ENCODE data around the gene TMEM40.

The TMEM40 gene

DNA sequence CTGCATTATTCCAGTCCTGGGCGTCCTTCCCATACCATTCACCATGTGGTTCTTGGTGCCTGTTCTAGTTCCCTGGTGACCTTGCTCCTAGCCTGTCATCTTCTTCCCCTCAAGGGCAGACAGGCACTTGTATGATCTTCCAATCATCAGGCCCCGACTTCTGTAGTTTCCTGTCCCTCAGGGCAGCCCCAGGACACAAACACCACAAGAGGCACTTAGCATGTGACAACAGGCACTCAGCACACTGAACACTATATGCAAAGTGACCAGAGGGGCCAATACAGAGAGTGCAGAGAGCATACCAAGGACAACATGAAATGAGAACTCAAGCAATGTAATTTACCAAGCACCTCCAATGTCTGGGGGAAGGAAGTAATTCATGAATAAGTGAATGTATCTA, 17.9 kb downstream of the TMEM40 start:
- no peak overlapping the region for H3K4me3 ChIP-seq (replicated peaks; ENCODE audit: low read depth, low read length)
- TF ChIP-seq, protein P1, sequence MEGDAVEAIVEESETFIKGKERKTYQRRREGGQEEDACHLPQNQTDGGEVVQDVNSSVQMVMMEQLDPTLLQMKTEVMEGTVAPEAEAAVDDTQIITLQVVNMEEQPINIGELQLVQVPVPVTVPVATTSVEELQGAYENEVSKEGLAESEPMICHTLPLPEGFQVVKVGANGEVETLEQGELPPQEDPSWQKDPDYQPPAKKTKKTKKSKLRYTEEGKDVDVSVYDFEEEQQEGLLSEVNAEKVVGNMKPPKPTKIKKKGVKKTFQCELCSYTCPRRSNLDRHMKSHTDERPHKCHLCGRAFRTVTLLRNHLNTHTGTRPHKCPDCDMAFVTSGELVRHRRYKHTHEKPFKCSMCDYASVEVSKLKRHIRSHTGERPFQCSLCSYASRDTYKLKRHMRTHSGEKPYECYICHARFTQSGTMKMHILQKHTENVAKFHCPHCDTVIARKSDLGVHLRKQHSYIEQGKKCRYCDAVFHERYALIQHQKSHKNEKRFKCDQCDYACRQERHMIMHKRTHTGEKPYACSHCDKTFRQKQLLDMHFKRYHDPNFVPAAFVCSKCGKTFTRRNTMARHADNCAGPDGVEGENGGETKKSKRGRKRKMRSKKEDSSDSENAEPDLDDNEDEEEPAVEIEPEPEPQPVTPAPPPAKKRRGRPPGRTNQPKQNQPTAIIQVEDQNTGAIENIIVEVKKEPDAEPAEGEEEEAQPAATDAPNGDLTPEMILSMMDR (IDR thresholded peaks at IDR 0.05; ENCODE audit: low read length, missing control alignments): no peak
- DNase-seq (ENCODE audit: low read depth): no peak

DNA sequence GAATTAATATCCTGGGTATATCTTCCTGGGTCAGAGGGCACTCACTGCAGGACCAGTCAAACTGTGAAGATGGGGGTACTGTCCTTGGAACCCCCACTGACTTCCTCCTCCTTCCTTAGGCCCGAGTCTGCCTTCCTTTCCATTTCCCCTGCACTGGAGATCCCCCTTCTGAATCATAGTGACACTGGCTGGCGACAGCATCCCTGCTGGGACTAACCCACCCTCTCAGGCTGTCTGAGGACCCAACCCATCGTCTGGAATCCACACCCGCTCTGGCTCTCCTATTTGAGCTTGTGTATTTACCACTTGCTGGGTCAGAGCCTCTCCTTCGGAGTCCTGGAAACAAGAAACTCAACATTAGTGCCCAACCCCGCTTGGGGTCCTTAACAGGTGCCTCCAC, 21.2 kb downstream of the TMEM40 start:
- TF ChIP-seq, protein P1 (IDR thresholded peaks at IDR 0.05; ENCODE audit: low read length, missing control alignments): no peak
- DNase-seq (ENCODE audit: low read depth): no peak
- no peak overlapping the region for H3K4me3 ChIP-seq (replicated peaks; ENCODE audit: low read depth, low read length)

DNA sequence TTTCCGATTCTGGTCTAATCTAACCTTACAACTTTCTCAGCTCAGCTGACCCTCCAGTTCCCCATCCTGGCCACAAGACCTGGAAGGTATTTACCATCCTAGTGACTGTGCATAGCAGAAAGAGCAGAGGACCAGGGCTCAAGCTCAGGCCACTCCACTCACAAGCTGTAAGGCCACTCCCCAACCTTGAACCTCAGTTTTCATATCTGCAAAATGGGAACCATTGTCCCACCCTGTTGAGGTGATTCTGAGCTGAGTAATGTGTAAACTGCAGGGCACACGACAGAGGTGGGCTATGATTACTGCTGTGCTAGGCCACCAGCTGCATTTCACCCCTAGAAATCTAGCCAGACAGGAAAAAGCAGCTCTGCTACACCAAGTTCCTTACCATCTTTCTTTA, 21.7 kb downstream of the TMEM40 start:
- DNase-seq (ENCODE audit: low read depth): no peak
- TF ChIP-seq, protein P1 (IDR thresholded peaks at IDR 0.05; ENCODE audit: low read length, missing control alignments): no peak
- no peak overlapping the region for H3K4me3 ChIP-seq (replicated peaks; ENCODE audit: low read depth, low read length)

DNA sequence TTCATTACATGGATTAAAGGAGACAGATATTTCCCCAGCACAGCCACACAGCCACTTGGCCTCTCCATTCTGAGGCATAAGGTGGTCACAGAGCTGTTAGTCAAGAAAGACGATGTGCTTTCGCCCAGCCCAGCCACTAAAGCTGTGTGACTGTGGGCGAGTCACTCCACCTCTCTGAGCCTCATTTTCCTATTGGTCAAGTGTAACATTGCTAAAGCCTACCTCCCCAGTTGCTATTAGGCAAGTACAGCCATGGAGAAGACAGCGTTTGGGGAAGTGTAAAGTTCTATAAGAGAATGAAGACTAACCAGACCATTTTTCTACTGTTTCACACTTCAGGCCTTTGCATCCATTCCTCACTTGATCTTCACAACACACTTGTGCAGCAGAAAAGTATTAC, 24.1 kb downstream of the TMEM40 start:
- no peak for DNase-seq (ENCODE audit: low read depth)
- TF ChIP-seq, protein P1 (IDR thresholded peaks at IDR 0.05; ENCODE audit: low read length, missing control alignments): no peak
- no peak overlapping the region for H3K4me3 ChIP-seq (replicated peaks; ENCODE audit: low read depth, low read length)

DNA sequence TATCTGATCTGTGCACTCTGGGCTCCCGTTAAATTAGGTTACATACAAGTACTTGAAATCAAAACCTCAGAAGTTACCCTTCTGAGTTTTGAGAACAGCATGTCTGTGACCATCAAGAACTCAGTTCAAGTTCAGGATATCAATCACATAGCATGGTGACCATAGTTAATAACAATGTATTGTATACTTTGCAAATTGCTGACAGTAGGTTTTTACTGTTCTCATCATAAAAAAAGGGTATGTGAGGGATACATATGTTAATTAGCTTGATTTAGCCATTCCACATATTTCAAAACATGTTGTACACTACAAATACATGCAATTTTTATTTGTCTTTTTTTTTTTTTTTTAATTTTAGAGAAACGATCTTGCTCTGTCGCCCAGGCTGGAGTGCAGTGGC, 25.5 kb downstream of the TMEM40 start:
- H3K4me3 ChIP-seq (replicated peaks; ENCODE audit: low read depth, low read length): no peak overlapping the region
- DNase-seq (ENCODE audit: low read depth): no peak
- TF ChIP-seq, protein P1 (IDR thresholded peaks at IDR 0.05; ENCODE audit: low read length, missing control alignments): no peak

DNA sequence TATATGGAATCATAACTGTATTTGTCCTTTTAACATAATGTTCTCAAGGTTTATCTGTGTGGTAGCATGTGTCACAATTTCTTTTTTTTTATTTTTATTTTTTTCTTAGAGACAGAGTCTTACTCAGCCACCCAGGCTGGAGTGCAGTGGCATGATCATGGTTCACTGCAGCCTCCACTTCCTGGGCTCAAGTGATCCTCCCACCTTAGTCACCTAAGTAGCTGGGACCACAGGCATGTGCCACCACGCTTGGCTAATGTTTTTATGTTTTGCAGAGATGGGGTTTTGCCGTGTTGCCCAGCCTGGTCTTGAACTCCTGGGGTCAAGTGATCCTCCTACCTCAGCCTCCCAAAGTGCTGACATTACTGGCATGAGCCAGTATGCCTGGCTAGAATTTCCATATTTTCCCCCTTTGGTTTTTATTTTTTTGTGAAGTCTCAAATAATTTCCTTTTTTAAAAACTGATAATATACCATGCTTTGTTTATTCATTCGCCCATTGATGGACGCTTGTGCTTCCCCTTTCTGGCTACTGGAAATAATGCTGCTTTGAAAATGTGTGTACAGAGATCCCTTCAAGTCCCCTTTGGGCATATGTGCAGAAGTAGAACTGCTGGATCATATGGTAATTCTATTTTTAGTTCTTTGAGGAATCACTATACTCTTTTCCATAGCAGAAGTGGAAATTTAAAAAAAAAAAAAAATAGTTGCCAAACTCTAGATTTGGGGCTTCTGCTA, 28.4 kb downstream of the TMEM40 start:
- no peak overlapping the region for H3K4me3 ChIP-seq (replicated peaks; ENCODE audit: low read depth, low read length)
- DNase-seq (ENCODE audit: low read depth): no peak
- TF ChIP-seq, protein P1 (IDR thresholded peaks at IDR 0.05; ENCODE audit: low read length, missing control alignments): no peak

DNA sequence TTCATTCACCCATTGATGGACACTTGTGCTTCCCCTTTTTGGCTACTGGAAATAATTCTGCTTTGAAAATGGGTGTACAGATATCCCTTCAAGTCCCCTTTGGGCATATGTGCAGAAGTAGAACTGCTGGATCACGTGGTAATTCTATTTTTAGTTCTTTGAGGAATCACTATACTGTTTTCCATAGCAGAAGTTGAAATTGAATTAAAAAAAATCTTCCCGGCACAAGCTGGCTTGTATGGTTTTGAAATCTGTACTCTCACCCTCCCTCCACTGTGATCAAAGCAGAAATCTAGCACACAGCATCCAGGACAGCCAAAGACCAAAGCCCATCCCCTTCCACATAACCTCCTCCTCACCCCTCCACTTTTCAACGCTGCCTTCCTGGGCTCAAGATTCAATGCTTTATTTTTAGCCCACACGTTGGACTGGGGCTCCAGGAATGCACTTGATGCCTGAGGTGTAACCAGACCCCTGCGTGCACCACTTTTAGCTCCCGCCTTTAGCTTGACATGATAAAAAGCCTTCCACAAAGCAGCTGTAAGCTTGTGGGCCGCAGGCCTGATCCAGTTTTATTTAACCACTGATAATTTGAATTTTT, 29.9 kb downstream of the TMEM40 start:
- DNase-seq (ENCODE audit: low read depth): no peak
- TF ChIP-seq, protein P1 (IDR thresholded peaks at IDR 0.05; ENCODE audit: low read length, missing control alignments): no peak
- H3K4me3 ChIP-seq (replicated peaks; ENCODE audit: low read depth, low read length): no peak overlapping the region

Data from fibroblast of pulmonary artery (primary cell).